ENCODE data around the gene FABP2.
"Not testable (repeated sequence)": the region's sequence is repeated elsewhere in the genome, so short reads cannot be mapped to it uniquely, and the experiment has no call there.

Gene FABP2

GRCh38 chr4:119284876-119285780 is 36.8 kb downstream of the FABP2 start:
- H3K4me3 ChIP-seq (ENCODE audit: low read depth, low read length): no peak overlapping the region
- TF ChIP-seq CTCF (IDR thresholded peaks at IDR 0.05; ENCODE audit: borderline replicate concordance, insufficient read depth, low read depth, low read length): no peak

- no peak overlapping the region for H3K4me3 ChIP-seq (ENCODE audit: low read depth, low read length)
- TF ChIP-seq CTCF (IDR thresholded peaks at IDR 0.05; ENCODE audit: borderline replicate concordance, insufficient read depth, low read depth, low read length): no peak
Measured at GRCh38 chr4:119281393-119281792, 40.5 kb downstream of the FABP2 start.

- H3K4me3 ChIP-seq (ENCODE audit: low read depth, low read length): not testable (repeated sequence)
Measured at GRCh38 chr4:119279945-119280344, 42.0 kb downstream of the FABP2 start.

GRCh38 chr4:119279541-119279940 is 42.4 kb downstream of the FABP2 start:
- H3K4me3 ChIP-seq (ENCODE audit: low read depth, low read length): not testable (repeated sequence)

- TF ChIP-seq CTCF (IDR thresholded peaks at IDR 0.05; ENCODE audit: borderline replicate concordance, insufficient read depth, low read depth, low read length): no peak
- H3K4me3 ChIP-seq (ENCODE audit: low read depth, low read length): no peak overlapping the region
Measured at GRCh38 chr4:119271361-119272085, 50.4 kb downstream of the FABP2 start.

- no peak for TF ChIP-seq CTCF (IDR thresholded peaks at IDR 0.05; ENCODE audit: borderline replicate concordance, insufficient read depth, low read depth, low read length)
- no peak overlapping the region for H3K4me3 ChIP-seq (ENCODE audit: low read depth, low read length)
Measured at GRCh38 chr4:119268466-119268865, 53.5 kb downstream of the FABP2 start.

All from GM12875 (cell line).